ENCODE data around the gene PNP. TPM values are rescaled to one million over a fixed set of nuclear protein-coding genes. Genes with fewer than 3 reads are reported as not detected.
"Not testable (repeated sequence)": the region's sequence is repeated elsewhere in the genome, so short reads cannot be mapped to it uniquely, and the experiment has no call there.

The PNP gene
- total and polyA plus RNA-seq, 2 of the 8 experiments (the other 6 are each of a cell fraction or from before 2014, with no cell fraction given) = 108 to 130 TPM

DNA sequence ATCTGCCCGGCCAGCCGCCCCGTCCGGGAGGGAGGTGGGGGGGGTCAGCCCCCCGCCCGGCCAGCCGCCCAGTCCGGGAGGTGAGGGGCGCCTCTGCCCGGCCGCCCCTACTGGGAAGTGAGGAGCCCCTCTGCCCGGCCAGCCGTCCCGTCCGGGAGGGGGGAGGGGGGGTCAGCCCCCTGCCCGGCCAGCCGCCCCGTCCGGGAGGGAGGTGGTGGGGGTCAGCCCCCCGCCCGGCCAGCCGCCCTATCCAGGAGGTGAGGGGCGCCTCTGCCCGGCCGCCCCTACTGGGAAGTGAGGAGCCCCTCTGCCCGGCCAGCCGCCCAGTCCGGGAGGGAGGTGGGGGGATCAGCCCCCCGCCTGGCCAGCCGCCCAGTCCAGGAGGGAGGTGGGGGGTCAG lies 37.1 kb downstream of the PNP start:
- H2BK15ac ChIP-seq (ENCODE audit: low read length); H3K4ac ChIP-seq (replicated peaks; ENCODE audit: insufficient read length, low read depth, low read length); H3K79me1 ChIP-seq (ENCODE audit: low read depth, low read length); H2BK120ac ChIP-seq (replicated peaks; ENCODE audit: low read depth, low read length); H4K5ac ChIP-seq (ENCODE audit: insufficient read length, low read depth, low read length); H3K9me3 ChIP-seq (ENCODE audit: insufficient read depth in 2 of 2, low read depth in 1 of 2, low read length in 1 of 2); H3K4me1 ChIP-seq (replicated peaks in 1 of 4; ENCODE audit: control insufficient read depth in 3 of 4, insufficient read depth in 4 of 4, low read length in 3 of 4); H4K8ac ChIP-seq (ENCODE audit: extremely low read depth, insufficient read depth, low read length); DNase-seq (ENCODE audit: low read depth in 1 of 2, low spot score in 2 of 2); H2BK12ac ChIP-seq (ENCODE audit: low read depth, low read length); H3K14ac ChIP-seq (ENCODE audit: insufficient read length); CTCF ChIA-PET (ENCODE audit: partially characterized antibody); H4K91ac ChIP-seq (replicated peaks; ENCODE audit: insufficient read length, low read length); H3K23me2 ChIP-seq (ENCODE audit: low read depth, low read length); H3K27me3 ChIP-seq (replicated peaks in 1 of 4; ENCODE audit: control insufficient read depth in 3 of 4, extremely low read depth in 1 of 4, insufficient read depth in 3 of 4, low read length in 3 of 4); H3K9ac ChIP-seq (replicated peaks in 1 of 4; ENCODE audit: extremely low read depth in 1 of 4, low read depth in 3 of 4, low read length in 3 of 4); H3K4me2 ChIP-seq (ENCODE audit: insufficient read depth in 1 of 2, low read depth in 2 of 2, low read length in 2 of 2); H3K4me3 ChIP-seq (ENCODE audit: extremely low read depth in 1 of 4, insufficient read depth in 2 of 4, low read depth in 3 of 4, low read length in 4 of 4); H4K20me1 ChIP-seq (replicated peaks in 1 of 2; ENCODE audit: control insufficient read depth in 1 of 2, insufficient read depth in 2 of 2, low read length in 2 of 2); H3K36me3 ChIP-seq (ENCODE audit: control insufficient read depth in 2 of 4, insufficient read depth in 4 of 4, low read length in 3 of 4); H3K23ac ChIP-seq (ENCODE audit: insufficient read length); H2BK5ac ChIP-seq (ENCODE audit: low read depth, low read length); H3K56ac ChIP-seq (replicated peaks; ENCODE audit: insufficient read length, low read depth, low read length); POLR2A ChIA-PET (ENCODE audit: partially characterized antibody); H3K79me2 ChIP-seq (ENCODE audit: control insufficient read depth in 1 of 2, insufficient read depth in 2 of 2, low read length in 2 of 2); FAIRE-seq; H3K18ac ChIP-seq (ENCODE audit: extremely low read depth, low read length); H3K27ac ChIP-seq (ENCODE audit: low read depth, low read length); H2BK20ac ChIP-seq (ENCODE audit: low read length); H2AFZ ChIP-seq (ENCODE audit: low read length); H2AK5ac ChIP-seq (ENCODE audit: low read depth, low read length): not testable (repeated sequence)
- WGBS, 2 experiments (ENCODE audit: extremely low coverage in 1 of 2, insufficient coverage in 1 of 2, insufficient read length in 1 of 2, insufficient replicate concordance in 2 of 2, low coverage in 1 of 2, low lambda C conversion rate in 2 of 2, missing lambda C conversion rate in 1 of 2) = no CpG with 5 or more reads among the region's 30 CpGs

DNA sequence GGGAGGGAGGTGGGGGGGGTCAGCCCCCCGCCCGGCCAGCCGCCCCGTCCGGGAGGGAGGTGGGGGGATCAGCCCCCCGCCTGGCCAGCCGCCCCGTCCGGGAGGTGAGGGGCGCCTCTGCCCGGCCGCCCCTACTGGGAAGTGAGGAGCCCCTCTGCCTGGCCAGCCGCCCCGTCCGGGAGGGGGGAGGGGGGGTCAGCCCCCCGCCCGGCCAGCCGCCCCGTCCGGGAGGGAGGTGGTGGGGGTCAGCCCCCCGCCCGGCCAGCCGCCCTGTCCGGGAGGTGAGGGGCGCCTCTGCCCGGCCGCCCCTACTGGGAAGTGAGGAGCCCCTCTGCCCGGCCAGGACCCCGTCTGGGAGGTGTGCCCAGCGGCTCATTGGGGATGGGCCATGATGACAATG lies 37.5 kb downstream of the PNP start:
- H2BK12ac ChIP-seq (ENCODE audit: low read depth, low read length); H3K18ac ChIP-seq (ENCODE audit: extremely low read depth, low read length); H3K9me3 ChIP-seq (ENCODE audit: insufficient read depth in 2 of 2, low read depth in 1 of 2, low read length in 1 of 2); H3K23me2 ChIP-seq (ENCODE audit: low read depth, low read length); FAIRE-seq; H3K4me2 ChIP-seq (ENCODE audit: insufficient read depth in 1 of 2, low read depth in 2 of 2, low read length in 2 of 2); H2BK15ac ChIP-seq (ENCODE audit: low read length); CTCF ChIA-PET (ENCODE audit: partially characterized antibody); H3K9ac ChIP-seq (replicated peaks in 1 of 4; ENCODE audit: extremely low read depth in 1 of 4, low read depth in 3 of 4, low read length in 3 of 4); H2AFZ ChIP-seq (ENCODE audit: low read length); H3K14ac ChIP-seq (ENCODE audit: insufficient read length); H3K79me2 ChIP-seq (ENCODE audit: control insufficient read depth in 1 of 2, insufficient read depth in 2 of 2, low read length in 2 of 2); H3K4me1 ChIP-seq (replicated peaks in 1 of 4; ENCODE audit: control insufficient read depth in 3 of 4, insufficient read depth in 4 of 4, low read length in 3 of 4); H2BK120ac ChIP-seq (replicated peaks; ENCODE audit: low read depth, low read length); H4K8ac ChIP-seq (ENCODE audit: extremely low read depth, insufficient read depth, low read length); H3K36me3 ChIP-seq (ENCODE audit: control insufficient read depth in 2 of 4, insufficient read depth in 4 of 4, low read length in 3 of 4); H3K27ac ChIP-seq (ENCODE audit: low read depth, low read length); POLR2A ChIA-PET (ENCODE audit: partially characterized antibody); H3K79me1 ChIP-seq (ENCODE audit: low read depth, low read length); H4K91ac ChIP-seq (replicated peaks; ENCODE audit: insufficient read length, low read length); H2BK5ac ChIP-seq (ENCODE audit: low read depth, low read length); H3K23ac ChIP-seq (ENCODE audit: insufficient read length); DNase-seq (ENCODE audit: low read depth in 1 of 2, low spot score in 2 of 2); H3K4me3 ChIP-seq (ENCODE audit: extremely low read depth in 1 of 4, insufficient read depth in 2 of 4, low read depth in 3 of 4, low read length in 4 of 4); H2AK5ac ChIP-seq (ENCODE audit: low read depth, low read length); H3K56ac ChIP-seq (replicated peaks; ENCODE audit: insufficient read length, low read depth, low read length); H4K20me1 ChIP-seq (replicated peaks in 1 of 2; ENCODE audit: control insufficient read depth in 1 of 2, insufficient read depth in 2 of 2, low read length in 2 of 2); H3K4ac ChIP-seq (replicated peaks; ENCODE audit: insufficient read length, low read depth, low read length); H2BK20ac ChIP-seq (ENCODE audit: low read length); H3K27me3 ChIP-seq (replicated peaks in 1 of 4; ENCODE audit: control insufficient read depth in 3 of 4, extremely low read depth in 1 of 4, insufficient read depth in 3 of 4, low read length in 3 of 4); H4K5ac ChIP-seq (ENCODE audit: insufficient read length, low read depth, low read length): not testable (repeated sequence)
- no CpG with 5 or more reads among the region's 30 CpGs for WGBS, 2 experiments (ENCODE audit: extremely low coverage in 1 of 2, insufficient coverage in 1 of 2, insufficient read length in 1 of 2, insufficient replicate concordance in 2 of 2, low coverage in 1 of 2, low lambda C conversion rate in 2 of 2, missing lambda C conversion rate in 1 of 2)
